Raji (cell line): ENCODE measurements around the gene TRIM54.
A peak's percentile ranks its signal among the peaks of the same experiment; 100 is the strongest.

Experiments
- POLR2A ChIP-seq: IDR thresholded peaks from 2 replicates; pipeline ENCODE4 v1.6.1; 2011; ENCODE audit warnings: low read depth, low read length, control low read depth; ENCODE audit not compliant: insufficient read depth

Gene TRIM54

GRCh38 chr2:27354597-27354927 lies 72.3 kb downstream of the TRIM54 start:
- TF ChIP-seq POLR2A, result no peak

GRCh38 chr2:27356056-27356381 lies 73.8 kb downstream of the TRIM54 start:
- TF ChIP-seq POLR2A, result no peak

- TF ChIP-seq POLR2A, result peak; percentile 74
Observed at GRCh38 chr2:27356382-27357181, 74.4 kb downstream of the TRIM54 start, which contains the start of gene GTF3C2. Gene GTF3C2, minus strand, starts transcription at chr2:27356764. Its CDS starts 13,210 bp downstream, at chr2:27343554.
